SK-N-SH (cell line): ENCODE results near the gene ZNF563. TPM values are rescaled to one million over a fixed set of nuclear protein-coding genes. Genes with fewer than 3 reads are reported as not detected.

Source experiments
- CTCF ChIA-PET: fragments of 300-600, 350-600 bp; formaldehyde crosslinking; extraction: SDS; loops from one replicate; lab custom pipeline; 2021; lab: Yijun Ruan, JAX
- POLR2A ChIA-PET: fragments of 350-600 bp; sonication (Branson Sonifier 250); formaldehyde crosslinking; extraction: SDS; loops from one replicate; lab custom pipeline; 2020; ENCODE audit warnings: antibody characterized with exemption, inconsistent platforms; lab: Yijun Ruan, JAX
- DNase-seq: peaks from one replicate; pipeline ENCODE4 v3.0.0; 2012
- H2AFZ ChIP-seq: fragments of 200-600 bp; sonication (generic); 2 replicates; pipeline ENCODE4 v1.8.1; 2016; ENCODE audit warnings: antibody characterized with exemption, mild to moderate bottlenecking, low read depth
- H3F3A ChIP-seq: fragments of 200-600 bp; sonication (generic); replicated peaks from 2 replicates; pipeline ENCODE3; 2016; ENCODE audit warnings: antibody characterized with exemption, mild to moderate bottlenecking; ENCODE audit not compliant: insufficient read depth
- H3K27ac ChIP-seq, 2 experiments: fragments of 200-500 bp in 1 of 2; fragments of 200-600 bp in 1 of 2; sonication (Bioruptor generic) in 1 of 2; sonication (generic), shearing (Covaris generic) in 1 of 2; 2 replicates each; pipeline versions ENCODE4 v1.5.1 to v1.6.1; 2014 to 2016; ENCODE audit warnings: low read depth in 2 of 2, inconsistent platforms in 1 of 2, low read length in 1 of 2, mild to moderate bottlenecking in 1 of 2, mixed read lengths in 1 of 2
- H3K27me3 ChIP-seq: fragments of 200-600 bp; sonication (generic), shearing (Covaris generic); 2 replicates; pipeline ENCODE4 v1.6.1; 2016; ENCODE audit warnings: mixed run types; ENCODE audit not compliant: insufficient read depth
- H3K36me3 ChIP-seq, 2 experiments: fragments of 200-500 bp in 1 of 2; fragments of 200-600 bp in 1 of 2; sonication (Bioruptor generic) in 1 of 2; sonication (generic) in 1 of 2; replicated peaks in 1 of 2; 2 replicates each; pipeline versions ENCODE3 to v1.5.1; 2014 to 2016; ENCODE audit warnings: low read length in 1 of 2, mild to moderate bottlenecking in 1 of 2; ENCODE audit not compliant: insufficient read depth in 2 of 2, control insufficient read depth in 1 of 2
- H3K4me1 ChIP-seq, 2 experiments: fragments of 200-500 bp in 1 of 2; fragments of 200-600 bp in 1 of 2; sonication (Bioruptor generic) in 1 of 2; sonication (generic), shearing (Covaris generic) in 1 of 2; 2 replicates each; pipeline versions ENCODE4 v1.5.1 to v1.6.1; 2014 to 2016; ENCODE audit warnings: low read depth in 1 of 2, low read length in 1 of 2, mixed run types in 1 of 2; ENCODE audit not compliant: insufficient read depth in 2 of 2, control insufficient read depth in 1 of 2
- H3K4me2 ChIP-seq: fragments of 200-600 bp; sonication (generic), shearing (Covaris generic); 2 replicates; pipeline ENCODE4 v1.6.1; 2017; ENCODE audit warnings: mixed run types
- H3K4me3 ChIP-seq, 2 experiments: fragments of 200-500 bp in 1 of 2; fragments of 200-600 bp in 1 of 2; sonication (Bioruptor generic) in 1 of 2; sonication (generic), shearing (Covaris generic) in 1 of 2; 2 replicates each; pipeline versions ENCODE4 v1.5.1 to v1.8.1; 2014 to 2016; ENCODE audit warnings: low read depth in 2 of 2, inconsistent platforms in 1 of 2, low read length in 1 of 2, mild to moderate bottlenecking in 1 of 2, mixed read lengths in 1 of 2, moderate library complexity in 1 of 2
- H3K79me2 ChIP-seq: fragments of 200-600 bp; sonication (generic); 2 replicates; pipeline ENCODE4 v1.8.1; 2017; ENCODE audit warnings: mild to moderate bottlenecking; ENCODE audit not compliant: insufficient read depth
- H3K9ac ChIP-seq: fragments of 200-600 bp; sonication (generic); 2 replicates; pipeline ENCODE4 v1.6.1; 2017; ENCODE audit warnings: mixed run types
- H3K9me2 ChIP-seq: fragments of 200-600 bp; sonication (generic); 2 replicates; pipeline ENCODE4 v1.6.1; 2017; ENCODE audit warnings: mixed run types
- H3K9me3 ChIP-seq: fragments of 200-600 bp; sonication (generic); 2 replicates; pipeline ENCODE4 v1.6.1; 2017; ENCODE audit warnings: mixed run types, mild to moderate bottlenecking, moderate library complexity
- H4K20me1 ChIP-seq: fragments of 200-600 bp; sonication (generic); 2 replicates; pipeline ENCODE4 v1.6.1; 2017; ENCODE audit warnings: mild to moderate bottlenecking, mixed run types; ENCODE audit not compliant: insufficient read depth
- CTCF ChIP-seq: fragments of 200-600 bp; sonication (generic); IDR thresholded peaks from 2 replicates; pipeline ENCODE4 v1.6.1; 2017; ENCODE audit warnings: antibody characterized with exemption, mild to moderate bottlenecking, moderate library complexity
- EZH2phosphoT487 ChIP-seq: fragments of 200-600 bp; sonication (generic); IDR thresholded peaks from 2 replicates; pipeline ENCODE4 v1.6.1; 2017; ENCODE audit warnings: low read depth, mixed run types, mild to moderate bottlenecking, antibody characterized with exemption, moderate library complexity, borderline replicate concordance
- FOSL2 ChIP-seq: IDR thresholded peaks from 2 replicates; pipeline ENCODE4 v1.4.0; 2012; ENCODE audit warnings: low read depth, mild to moderate bottlenecking, moderate library complexity, borderline replicate concordance
- FOXJ3 ChIP-seq: sonication (generic); formaldehyde crosslinking; IDR thresholded peaks from 2 replicates; pipeline ENCODE4 v1.5.1; 2020; ENCODE audit warnings: mild to moderate bottlenecking, missing genetic modification reagents
- FOXM1 ChIP-seq: IDR thresholded peaks from 2 replicates; pipeline ENCODE4 v1.4.0; 2012; ENCODE audit warnings: low read depth, mild to moderate bottlenecking
- GATA2 ChIP-seq: sonication (generic); formaldehyde crosslinking; IDR thresholded peaks from 2 replicates; pipeline ENCODE4 v1.5.0; 2020; ENCODE audit warnings: mild to moderate bottlenecking, missing genetic modification reagents
- JUND ChIP-seq: IDR thresholded peaks from 2 replicates; pipeline ENCODE4 v1.4.0; 2012
- MEF2A ChIP-seq: IDR thresholded peaks from 2 replicates; pipeline ENCODE4 v1.4.0; 2012; ENCODE audit warnings: low read depth, borderline replicate concordance
- MXI1 ChIP-seq: IDR thresholded peaks from 2 replicates; pipeline ENCODE4 v1.6.1; 2012; ENCODE audit warnings: mild to moderate bottlenecking, low read depth, low read length, improper control_type of control experiment
- NRF1 ChIP-seq: IDR thresholded peaks from 2 replicates; pipeline ENCODE4 v1.6.1; 2012; ENCODE audit warnings: low read depth, mild to moderate bottlenecking, low read length
- PBX3 ChIP-seq: IDR thresholded peaks from 2 replicates; pipeline ENCODE4; 2012
- POLR2AphosphoS5 ChIP-seq: IDR thresholded peaks from 2 replicates; pipeline ENCODE4 v1.6.1; 2012; ENCODE audit warnings: low read depth, low read length
- RAD21 ChIP-seq: IDR thresholded peaks from 2 replicates; pipeline ENCODE4 v1.6.1; 2012; ENCODE audit warnings: mild to moderate bottlenecking, low read length
- REST ChIP-seq: IDR thresholded peaks from 2 replicates; pipeline ENCODE4 v1.6.1; 2012; ENCODE audit warnings: mild to moderate bottlenecking, low read depth, low read length, moderate library complexity
- RFX5 ChIP-seq: IDR thresholded peaks from 2 replicates; pipeline ENCODE4 v1.6.1; 2012; ENCODE audit warnings: mild to moderate bottlenecking, improper control_type of control experiment, low read length
- SIN3A ChIP-seq: IDR thresholded peaks from 2 replicates; pipeline ENCODE4 v1.6.1; 2012; ENCODE audit warnings: low read depth, mild to moderate bottlenecking, low read length, moderate library complexity, borderline replicate concordance
- TEAD4 ChIP-seq: IDR thresholded peaks from 2 replicates; pipeline ENCODE4 v1.4.0; 2012; ENCODE audit warnings: mild to moderate bottlenecking, borderline replicate concordance; ENCODE audit not compliant: insufficient read depth
- USF2 ChIP-seq: fragments of 150-350 bp; IDR thresholded peaks from 2 replicates; pipeline ENCODE4 v1.6.1; 2017; ENCODE audit warnings: antibody characterized with exemption, low read length, low read depth, borderline replicate concordance
- YY1 ChIP-seq: IDR thresholded peaks from 2 replicates; pipeline ENCODE4 v1.4.0; 2012; ENCODE audit warnings: low read depth, mild to moderate bottlenecking
- ZBTB33 ChIP-seq: IDR thresholded peaks from 2 replicates; pipeline ENCODE4 v1.4.0; 2012; ENCODE audit warnings: low read depth, borderline replicate concordance
- WGBS: methylation state at CpG from one replicate; pipeline ENCODE4 v1.1.6; 2017; ENCODE audit warnings: low lambda C conversion rate; 5-methylcytosine and 5-hydroxymethylcytosine counted together
- polyA plus RNA-seq, 3 experiments: library from polyadenylated mRNA; depleted of rRNA; stranded (reverse); fragments of >200 nt; gene quantifications; 2 replicates each; pipeline ENCODE4 v1.2.3, GENCODE V29; 2012

Gene ZNF563
- polyA plus RNA-seq, 1 of the 3 experiments (the other 2 are of a cell fraction), result 0.99 TPM

GRCh38 chr19:12272386-12272785 is 61.0 kb downstream of the ZNF563 start:
- Histone ChIP-seq H3K27ac (no peak overlapping the region), H3K4me2 (no peak overlapping the region), H2AFZ (no peak overlapping the region), H3F3A (peaks cover 3% of the 10 kb centered on the region), H3K9me3 (peaks cover 37% of the 10 kb centered on the region), H3K9ac (no peak overlapping the region), H3K27me3 (no peaks in the 10 kb centered on the region), H3K36me3 (peaks cover 24 to 67% of the 10 kb centered on the region in 2 experiments), H3K4me1 (no peaks in the 10 kb centered on the region), H4K20me1 (no peaks in the 10 kb centered on the region), H3K9me2 (no peaks in the 10 kb centered on the region), H3K79me2 (peaks cover 14% of the 10 kb centered on the region; the same call in 1 of the 2 replicates), H3K4me3 (no peak overlapping the region; a peak in 1 of 4 replicates)
- ChIA-PET POLR2A (no interaction called here), CTCF (no interaction called here)
- WGBS, result 65% methylated on average over 5 of the region's 5 CpGs
- TF ChIP-seq YY1 (no peak), RFX5 (no peak), GATA2 (CRISPR knock-in tag) (no peak), FOXJ3 (CRISPR knock-in tag) (no peak), ZBTB33 (no peak), FOSL2 (no peak), MXI1 (no peak), FOXM1 (no peak), USF2 (no peak), RAD21 (no peak), CTCF (no peak), PBX3 (no peak), JUND (no peak), TEAD4 (no peak), SIN3A (no peak), MEF2A (no peak), POLR2AphosphoS5 (no peak), EZH2phosphoT487 (no peak), NRF1 (no peak), REST (no peak)
- no peak for DNase-seq
